Measurements from ENCODE around the gene DRAP1.

The DRAP1 gene

GRCh38 chr11:65906602-65907001 is 12.6 kb upstream of the DRAP1 start:
- FAIRE-seq = no peak

GRCh38 chr11:65907878-65908277 is 11.3 kb upstream of the DRAP1 start:
- no peak for FAIRE-seq

- no peak for FAIRE-seq
Measured at GRCh38 chr11:65911682-65912568, 7.3 kb upstream of the DRAP1 start.

GRCh38 chr11:65912845-65913244 is 6.4 kb upstream of the DRAP1 start:
- no peak for FAIRE-seq

GRCh38 chr11:65915101-65915820 is 4.0 kb upstream of the DRAP1 start:
- FAIRE-seq = no peak

- FAIRE-seq = no peak
Measured at GRCh38 chr11:65915821-65916251, 3.4 kb upstream of the DRAP1 start.

- FAIRE-seq = no peak
Measured at GRCh38 chr11:65916391-65916790, 2.8 kb upstream of the DRAP1 start.

- FAIRE-seq = no peak
Measured at GRCh38 chr11:65917077-65917433, 2.2 kb upstream of the DRAP1 start.

GRCh38 chr11:65917434-65918210 is 1.6 kb upstream of the DRAP1 start:
- no peak for FAIRE-seq

GRCh38 chr11:65918211-65919140 is 750 bp upstream of the DRAP1 start, which contains the start of gene C11orf68:
C11orf68 (minus strand) TSS chr11:65919062; CDS start chr11:65919031, 31 bp downstream.
- FAIRE-seq = no peak

GRCh38 chr11:65919573-65920371 is 546 bp downstream of the DRAP1 start:
- no peak for FAIRE-seq

GRCh38 chr11:65920372-65920802 is 1.2 kb downstream of the DRAP1 start:
- FAIRE-seq = no peak

- no peak for FAIRE-seq
Measured at GRCh38 chr11:65921033-65921555, 1.9 kb downstream of the DRAP1 start.

GRCh38 chr11:65921876-65922275 is 2.6 kb downstream of the DRAP1 start:
- FAIRE-seq = no peak

GRCh38 chr11:65922565-65922964 is 3.3 kb downstream of the DRAP1 start:
- no peak for FAIRE-seq

GRCh38 chr11:65925397-65925796 is 6.2 kb downstream of the DRAP1 start:
- no peak for FAIRE-seq

GRCh38 chr11:65927904-65928397 is 8.7 kb downstream of the DRAP1 start:
- FAIRE-seq = no peak

- no peak for FAIRE-seq
Measured at GRCh38 chr11:65928667-65929066, 9.4 kb downstream of the DRAP1 start.

- no peak for FAIRE-seq
Measured at GRCh38 chr11:65931773-65932557, 12.7 kb downstream of the DRAP1 start.

- FAIRE-seq = no peak
Measured at GRCh38 chr11:65932558-65932919, 13.3 kb downstream of the DRAP1 start.
